Measurements from ENCODE around the gene KDM5B.

DNA sequence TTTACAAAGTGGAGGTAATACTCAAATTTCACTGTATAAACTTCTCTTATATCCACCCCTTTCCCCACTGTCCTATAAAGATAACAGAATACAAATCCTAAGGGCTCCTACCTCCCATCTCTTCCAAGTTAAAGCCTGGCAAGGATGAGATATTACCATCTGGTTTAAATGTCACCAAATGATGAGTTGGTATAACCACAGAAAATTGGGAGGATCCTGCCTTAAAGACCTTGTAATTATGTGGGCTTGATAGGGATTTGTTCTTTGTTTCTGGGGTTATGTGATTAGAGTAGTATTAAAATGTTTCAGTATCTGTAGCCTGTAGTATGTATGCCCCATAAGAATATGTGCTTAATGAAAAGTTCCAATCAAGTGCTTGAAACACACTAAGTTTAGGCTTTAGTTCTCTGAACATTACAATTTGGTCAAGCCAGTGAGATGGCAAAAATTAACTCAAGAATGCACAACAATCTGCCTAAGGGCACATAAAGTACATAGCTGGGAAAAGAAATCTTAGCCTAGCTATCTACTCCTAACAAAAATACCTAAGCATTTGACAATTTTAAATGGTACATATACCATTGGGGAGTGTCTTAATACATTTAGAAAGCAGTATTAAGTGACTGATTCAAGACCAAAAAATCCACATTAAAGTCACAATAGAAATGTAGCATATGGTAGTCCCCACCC, 14.0 kb downstream of the KDM5B start:
- TF ChIP-seq, protein P1, sequence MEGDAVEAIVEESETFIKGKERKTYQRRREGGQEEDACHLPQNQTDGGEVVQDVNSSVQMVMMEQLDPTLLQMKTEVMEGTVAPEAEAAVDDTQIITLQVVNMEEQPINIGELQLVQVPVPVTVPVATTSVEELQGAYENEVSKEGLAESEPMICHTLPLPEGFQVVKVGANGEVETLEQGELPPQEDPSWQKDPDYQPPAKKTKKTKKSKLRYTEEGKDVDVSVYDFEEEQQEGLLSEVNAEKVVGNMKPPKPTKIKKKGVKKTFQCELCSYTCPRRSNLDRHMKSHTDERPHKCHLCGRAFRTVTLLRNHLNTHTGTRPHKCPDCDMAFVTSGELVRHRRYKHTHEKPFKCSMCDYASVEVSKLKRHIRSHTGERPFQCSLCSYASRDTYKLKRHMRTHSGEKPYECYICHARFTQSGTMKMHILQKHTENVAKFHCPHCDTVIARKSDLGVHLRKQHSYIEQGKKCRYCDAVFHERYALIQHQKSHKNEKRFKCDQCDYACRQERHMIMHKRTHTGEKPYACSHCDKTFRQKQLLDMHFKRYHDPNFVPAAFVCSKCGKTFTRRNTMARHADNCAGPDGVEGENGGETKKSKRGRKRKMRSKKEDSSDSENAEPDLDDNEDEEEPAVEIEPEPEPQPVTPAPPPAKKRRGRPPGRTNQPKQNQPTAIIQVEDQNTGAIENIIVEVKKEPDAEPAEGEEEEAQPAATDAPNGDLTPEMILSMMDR (IDR thresholded peaks at IDR 0.05), result no peak
- TF ChIP-seq POLR2AphosphoS5 (IDR thresholded peaks at IDR 0.05) (no peak), POLR2A (IDR thresholded peaks at IDR 0.05) (no peak), EP300 (IDR thresholded peaks at IDR 0.05; ENCODE audit: low read depth) (no peak)

Data from transverse colon (tissue), 4 donors.